Glomerular visceral epithelial cell (primary cell): Measurements from ENCODE around the gene TRA2A.
"Not testable (repeated sequence)": the region's sequence is repeated elsewhere in the genome, so short reads cannot be mapped to it uniquely, and the experiment has no call there.

Experiments
- DNase-seq: peaks from one replicate; pipeline ENCODE4 v3.0.0-alpha.2; 2016; ENCODE audit errors: extremely low spot score

Gene TRA2A

GRCh38 chr7:23531794-23532489, at the start of gene TRA2A:
Gene TRA2A (minus strand): TSS chr7:23531981. CDS start chr7:23531824, 157 bp downstream.
- peak; percentile 94 for DNase-seq

GRCh38 chr7:23570592-23571200, 38.9 kb upstream of the TRA2A start:
- DNase-seq = peak; percentile 68

GRCh38 chr7:23558303-23558702, 26.5 kb upstream of the TRA2A start:
- no peak for DNase-seq

- DNase-seq = no peak
Measured at GRCh38 chr7:23547662-23548061, 15.9 kb upstream of the TRA2A start.

- peak; percentile 88 for DNase-seq
Measured at GRCh38 chr7:23546897-23547572, 15.3 kb upstream of the TRA2A start.

- no peak for DNase-seq
Measured at GRCh38 chr7:23545493-23545892, 13.7 kb upstream of the TRA2A start.

- peak; percentile 12 for DNase-seq
Measured at GRCh38 chr7:23544913-23545354, 13.2 kb upstream of the TRA2A start.

GRCh38 chr7:23542752-23543151, 11.0 kb upstream of the TRA2A start:
- no peak for DNase-seq

- no peak for DNase-seq
Measured at GRCh38 chr7:23539494-23539907, 7.7 kb upstream of the TRA2A start.

GRCh38 chr7:23538301-23538700, 6.5 kb upstream of the TRA2A start:
- no peak for DNase-seq

GRCh38 chr7:23533238-23533604, 1.4 kb upstream of the TRA2A start:
- DNase-seq = no peak

- no peak for DNase-seq
Measured at GRCh38 chr7:23532490-23533237, 883 bp upstream of the TRA2A start.

GRCh38 chr7:23531050-23531793, 559 bp downstream of the TRA2A start:
- peak; percentile 51 for DNase-seq

GRCh38 chr7:23530405-23530804, 1.4 kb downstream of the TRA2A start:
- peak; percentile 36 for DNase-seq

- no peak for DNase-seq
Measured at GRCh38 chr7:23529262-23529859, 2.4 kb downstream of the TRA2A start.

GRCh38 chr7:23525611-23526010, 6.2 kb downstream of the TRA2A start:
- not testable (repeated sequence) for DNase-seq

GRCh38 chr7:23524473-23524872, 7.3 kb downstream of the TRA2A start:
- DNase-seq = no peak

GRCh38 chr7:23523486-23524075, 8.2 kb downstream of the TRA2A start:
- DNase-seq = no peak

GRCh38 chr7:23520582-23520981, 11.2 kb downstream of the TRA2A start:
- DNase-seq = no peak

GRCh38 chr7:23514755-23515154, 17.0 kb downstream of the TRA2A start:
- DNase-seq = no peak

- DNase-seq = not testable (repeated sequence)
Measured at GRCh38 chr7:23513746-23514145, 18.0 kb downstream of the TRA2A start.
